MM.1S (cell line): ENCODE measurements around the gene MSS51.

ENCODE experiments used
- CTCF ChIP-seq: fragments of 300-600 bp; sonication (generic); IDR thresholded peaks from 2 replicates; pipeline ENCODE4 v1.5.1; 2016; ENCODE audit warnings: antibody characterized with exemption, low read length, mixed read lengths
- EZH2 ChIP-seq: fragments of 300-600 bp; sonication (generic); optimal IDR thresholded peaks from 2 replicates; pipeline ENCODE3; 2017; ENCODE audit warnings: low read depth, mild to moderate bottlenecking, antibody characterized with exemption, low read length, mixed read lengths
- EZH2phosphoT487 ChIP-seq: fragments of 300-600 bp; sonication (generic); IDR thresholded peaks from 2 replicates; pipeline ENCODE4 v1.6.1; 2018; ENCODE audit warnings: antibody characterized with exemption, low read length

GRCh38 chr10:73480158-73480557, 46.8 kb upstream of the MSS51 start:
- no peak for TF ChIP-seq CTCF
- no peak for TF ChIP-seq EZH2
- TF ChIP-seq EZH2phosphoT487, result no peak
